ENCODE results near the gene REV3L. TPM values are rescaled to one million over a fixed set of nuclear protein-coding genes. Genes with fewer than 3 reads are reported as not detected.

The REV3L gene
- total and polyA plus RNA-seq, 4 donors, result 3.8 to 17.7 (median 11.2) TPM

DNA sequence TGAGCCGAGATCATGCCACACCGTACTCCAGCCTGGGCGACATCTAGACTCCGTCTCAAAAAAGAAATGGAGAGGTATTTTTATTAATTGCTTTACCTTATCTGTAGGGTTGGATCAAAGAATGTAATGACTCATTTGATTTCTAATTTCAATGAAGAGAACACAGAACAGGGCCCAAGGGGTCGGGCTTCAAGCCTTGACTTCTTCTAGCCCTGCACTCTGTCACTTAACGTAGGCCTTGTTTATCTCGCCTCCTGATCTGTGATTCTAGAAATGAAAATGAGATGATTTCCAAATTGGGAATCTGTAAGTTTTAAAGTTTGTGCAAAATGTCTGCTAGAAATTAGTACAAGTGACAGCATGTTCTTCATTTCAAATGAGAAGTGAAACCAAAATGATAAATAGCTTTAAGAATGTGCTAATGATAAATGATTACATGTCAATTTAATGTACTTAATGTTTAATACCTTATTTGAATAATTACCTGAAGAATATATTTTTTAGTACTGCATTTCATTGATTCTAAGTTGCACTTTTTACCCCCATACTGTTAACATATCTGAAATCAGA, 215.2 kb downstream of the REV3L start:
- Histone ChIP-seq H3K36me3 (ENCODE audit: control insufficient read depth in 4 of 4, insufficient read depth in 3 of 4, low read depth in 1 of 4, low read length in 3 of 4) (peaks cover 7 to 36% (median 18%) of the 10 kb centered on the region in 4 donors), H3K4me3 (ENCODE audit: low read depth in 1 of 3, low read length in 3 of 3) (no peak overlapping the region), H3K9me3 (ENCODE audit: control insufficient read depth in 4 of 4, low read length in 3 of 4) (no peaks in the 10 kb centered on the region), H3K4me1 (ENCODE audit: control insufficient read depth in 4 of 4, insufficient read depth in 4 of 4, low read length in 3 of 4) (no peaks in the 10 kb centered on the region), H3K9ac (ENCODE audit: low read depth in 1 of 2, low read length in 2 of 2) (no peak overlapping the region), H3K27me3 (ENCODE audit: control insufficient read depth in 4 of 4, insufficient read depth in 4 of 4, low read length in 3 of 4) (no peaks in the 10 kb centered on the region), H3K27ac (ENCODE audit: low read depth in 1 of 2, low read length in 2 of 2) (no peak overlapping the region)
- TF ChIP-seq MAX (IDR thresholded peaks at IDR 0.05) (no peak), GABPA (IDR thresholded peaks at IDR 0.05 in 1 of 2, conservative IDR thresholded peaks at IDR 0.05 in 1 of 2) (no peak), ZBTB33 (IDR thresholded peaks at IDR 0.05) (no peak), SP1 (IDR thresholded peaks at IDR 0.05) (no peak)
- WGBS, result 96% methylated on average over 7 of the region's 7 CpGs
- DNase-seq (ENCODE audit: low spot score), result no peak

DNA sequence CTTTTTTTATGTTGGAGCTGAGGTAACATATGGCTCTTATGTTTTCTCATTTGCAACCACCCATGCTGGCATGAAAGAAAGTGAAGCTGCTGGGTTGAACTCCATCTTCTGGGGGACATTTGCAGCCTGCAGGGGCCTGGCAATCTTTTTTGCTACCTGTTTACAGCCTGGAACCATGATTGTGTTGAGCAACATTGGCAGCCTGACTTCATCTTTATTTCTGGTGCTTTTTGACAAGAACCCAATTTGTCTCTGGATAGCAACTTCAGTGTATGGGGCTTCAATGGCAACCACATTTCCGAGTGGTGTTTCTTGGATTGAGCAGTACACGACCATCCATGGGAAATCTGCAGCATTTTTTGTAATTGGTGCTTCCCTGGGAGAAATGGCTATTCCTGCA, 216.7 kb downstream of the REV3L start:
- Histone ChIP-seq H3K4me3 (ENCODE audit: low read depth in 1 of 3, low read length in 3 of 3) (no peak overlapping the region), H3K4me1 (ENCODE audit: control insufficient read depth in 4 of 4, insufficient read depth in 4 of 4, low read length in 3 of 4) (peaks cover 0 to 1% (median 0%) of the 10 kb centered on the region in 4 donors), H3K36me3 (ENCODE audit: control insufficient read depth in 4 of 4, insufficient read depth in 3 of 4, low read depth in 1 of 4, low read length in 3 of 4) (peaks cover 7 to 36% (median 18%) of the 10 kb centered on the region in 4 donors), H3K27ac (ENCODE audit: low read depth in 1 of 2, low read length in 2 of 2) (no peak overlapping the region), H3K9ac (ENCODE audit: low read depth in 1 of 2, low read length in 2 of 2) (no peak overlapping the region), H3K27me3 (ENCODE audit: control insufficient read depth in 4 of 4, insufficient read depth in 4 of 4, low read length in 3 of 4) (no peaks in the 10 kb centered on the region), H3K9me3 (ENCODE audit: control insufficient read depth in 4 of 4, low read length in 3 of 4) (no peaks in the 10 kb centered on the region)
- TF ChIP-seq FOXA2 (IDR thresholded peaks at IDR 0.05) (no peak), ATF3 (IDR thresholded peaks at IDR 0.05) (no peak)
- 97% methylated on average over 2 of the region's 2 CpGs for WGBS
- DNase-seq (ENCODE audit: low spot score), result no peak

GRCh38 chr6:111265842-111266241, 217.2 kb downstream of the REV3L start:
- DNase-seq (ENCODE audit: low spot score), result no peak
- Histone ChIP-seq H3K27ac (ENCODE audit: low read depth in 1 of 2, low read length in 2 of 2) (no peak overlapping the region), H3K9ac (ENCODE audit: low read depth in 1 of 2, low read length in 2 of 2) (no peak overlapping the region), H3K4me3 (ENCODE audit: low read depth in 1 of 3, low read length in 3 of 3) (no peak overlapping the region), H3K36me3 (ENCODE audit: control insufficient read depth in 4 of 4, insufficient read depth in 3 of 4, low read depth in 1 of 4, low read length in 3 of 4) (peaks cover 7 to 36% (median 18%) of the 10 kb centered on the region in 4 donors), H3K27me3 (ENCODE audit: control insufficient read depth in 4 of 4, insufficient read depth in 4 of 4, low read length in 3 of 4) (no peaks in the 10 kb centered on the region), H3K9me3 (ENCODE audit: control insufficient read depth in 4 of 4, low read length in 3 of 4) (no peaks in the 10 kb centered on the region), H3K4me1 (ENCODE audit: control insufficient read depth in 4 of 4, insufficient read depth in 4 of 4, low read length in 3 of 4) (peaks cover 0 to 1% (median under 1%) of the 10 kb centered on the region in 4 donors)
- WGBS, result 96% methylated on average over 6 of the region's 6 CpGs
- TF ChIP-seq ATF3 (IDR thresholded peaks at IDR 0.05), result no peak
- no peak for TF ChIP-seq NR2F2 (IDR thresholded peaks at IDR 0.05)
- no peak for TF ChIP-seq HNF4G (IDR thresholded peaks at IDR 0.05)
- TF ChIP-seq GABPA (IDR thresholded peaks at IDR 0.05 in 1 of 2, conservative IDR thresholded peaks at IDR 0.05 in 1 of 2), result no peak
- no peak for TF ChIP-seq YY1 (IDR thresholded peaks at IDR 0.05)
- TF ChIP-seq TAF1 (conservative IDR thresholded peaks at IDR 0.05), result no peak
- TF ChIP-seq FOXA1 (IDR thresholded peaks at IDR 0.05), result no peak
- TF ChIP-seq FOXA2 (IDR thresholded peaks at IDR 0.05), result no peak
- no peak for TF ChIP-seq EGR1 (IDR thresholded peaks at IDR 0.05; ENCODE audit: low read depth in 2 of 2)
- no peak for TF ChIP-seq MAX (IDR thresholded peaks at IDR 0.05)
- TF ChIP-seq JUND (IDR thresholded peaks at IDR 0.05), result no peak
- no peak for TF ChIP-seq ZBTB33 (IDR thresholded peaks at IDR 0.05)
- TF ChIP-seq SP1 (IDR thresholded peaks at IDR 0.05), result no peak
- no peak for TF ChIP-seq REST (IDR thresholded peaks at IDR 0.05)
- no peak for TF ChIP-seq RAD21 (IDR thresholded peaks at IDR 0.05)
- TF ChIP-seq HNF4A (conservative IDR thresholded peaks at IDR 0.05), result no peak
- no peak for TF ChIP-seq RXRA (IDR thresholded peaks at IDR 0.05)
